GM12878 (cell line): ENCODE measurements around the gene STK11. TPM values are rescaled to one million over a fixed set of nuclear protein-coding genes. Genes with fewer than 3 reads are reported as not detected.

Experiments
- ATAC-seq: fragments of 200-7000 bp; cut with Tn5 transposase; 3 replicates; pipeline ENCODE4 v1.9.1; 2020; ENCODE audit warnings: mild to moderate bottlenecking, moderate library complexity
- BruUV-seq: library from RNA; stranded (reverse); fragments of 400-500 nt; replicated peaks from 2 replicates; lab custom pipeline; 2021; lab: Mats Ljungman, UMichigan
- CTCF ChIA-PET: fragments of 300-600 bp; sonication (Branson Sonifier 250); formaldehyde crosslinking; extraction: SDS; loops from one replicate; lab custom pipeline; 2021; ENCODE audit warnings: inconsistent platforms; lab: Yijun Ruan, JAX
- POLR2A ChIA-PET: fragments of 350-600 bp; formaldehyde crosslinking; extraction: SDS; loops from one replicate; lab custom pipeline; 2021; ENCODE audit warnings: inconsistent platforms; lab: Charles Lee
- RAD21 ChIA-PET: fragments of 300-600 bp; sonication (Branson Sonifier 250); formaldehyde crosslinking; loops from one replicate; lab custom pipeline; 2023; ENCODE audit warnings: antibody characterized with exemption; ENCODE audit not compliant: unreplicated experiment; lab: Charles Lee
- SMC1A ChIA-PET: fragments of 300-600 bp; sonication (Branson Sonifier 250); formaldehyde crosslinking; loops from one replicate; lab custom pipeline; 2023; ENCODE audit not compliant: unreplicated experiment, uncharacterized antibody; lab: Charles Lee
- DNase-seq: peaks from one replicate; pipeline ENCODE4 v3.0.0-alpha.2; 2011; ENCODE audit warnings: low read depth, low spot score
- FAIRE-seq: peaks from 3 replicates; lab custom pipeline; 2011; peaks lifted over from hg19 to GRCh38; lab: Jason Lieb, UNC
- H2AFZ ChIP-seq: 2 replicates; pipeline ENCODE4 v1.6.0; 2011; ENCODE audit warnings: low read depth, low read length, control low read depth; ENCODE audit not compliant: control insufficient read depth
- H3K27ac ChIP-seq: 2 replicates; pipeline ENCODE4 v1.5.1; 2011; ENCODE audit warnings: control low read depth; ENCODE audit not compliant: control insufficient read depth, insufficient read depth
- H3K27me3 ChIP-seq, 2 experiments: replicated peaks in 1 of 2; 2 replicates each; pipeline versions ENCODE4 v1.6.0 to v1.6.1; 2011; ENCODE audit warnings: low read length in 1 of 2; ENCODE audit not compliant: control insufficient read depth in 2 of 2, insufficient read depth in 2 of 2
- H3K36me3 ChIP-seq, 2 experiments: 2 replicates each; pipeline ENCODE4 v1.5.1; 2011; ENCODE audit warnings: low read length in 1 of 2; ENCODE audit not compliant: control insufficient read depth in 2 of 2, insufficient read depth in 2 of 2
- H3K4me1 ChIP-seq: 2 replicates; pipeline ENCODE4 v1.6.1; 2011; ENCODE audit warnings: mild to moderate bottlenecking, low read length, moderate library complexity, mixed read lengths; ENCODE audit not compliant: control insufficient read depth, insufficient read depth
- H3K4me2 ChIP-seq: 2 replicates; pipeline ENCODE4 v1.6.0; 2011; ENCODE audit warnings: control low read depth; ENCODE audit not compliant: control insufficient read depth, insufficient read depth
- H3K4me3 ChIP-seq: fragments of 200-600 bp; sonication (generic); 2 replicates; pipeline ENCODE4 v1.5.1; 2016
- H3K79me2 ChIP-seq: 2 replicates; pipeline ENCODE4 v1.6.0; 2011; ENCODE audit warnings: low read length; ENCODE audit not compliant: control insufficient read depth, insufficient read depth
- H3K9ac ChIP-seq: 2 replicates; pipeline ENCODE4 v1.8.0; 2011; ENCODE audit warnings: low read length, control low read depth, mixed read lengths; ENCODE audit not compliant: control insufficient read depth, insufficient read depth
- H3K9me3 ChIP-seq: replicated peaks from 3 replicates; pipeline ENCODE4 v1.5.1; 2011; ENCODE audit warnings: mild to moderate bottlenecking, low read length; ENCODE audit not compliant: control insufficient read depth, insufficient read depth
- H4K20me1 ChIP-seq: 2 replicates; pipeline ENCODE4 v1.6.0; 2011; ENCODE audit not compliant: control insufficient read depth, insufficient read depth
- ASH2L ChIP-seq: fragments of 300-600, 200-600 bp; sonication (generic); IDR thresholded peaks from 2 replicates; pipeline ENCODE4 v1.6.1; 2017; ENCODE audit warnings: low read depth, mild to moderate bottlenecking, borderline replicate concordance
- ATF7 ChIP-seq: fragments of 450-650 bp; IDR thresholded peaks from 2 replicates; pipeline ENCODE4 v1.6.1; 2016; ENCODE audit warnings: low read depth, mild to moderate bottlenecking
- CREB1 ChIP-seq: IDR thresholded peaks from 2 replicates; pipeline ENCODE4 v1.6.1; 2012; ENCODE audit warnings: low read depth, mild to moderate bottlenecking, inconsistent platforms
- IRF4 ChIP-seq: IDR thresholded peaks from 2 replicates; pipeline ENCODE4 v1.6.1; 2011; ENCODE audit warnings: low read depth, low read length
- JUNB ChIP-seq: IDR thresholded peaks from 2 replicates; pipeline ENCODE4 v1.6.1; 2016; ENCODE audit warnings: antibody characterized with exemption, mild to moderate bottlenecking
- RAD21 ChIP-seq: IDR thresholded peaks from 2 replicates; pipeline ENCODE4 v1.6.1; 2011; ENCODE audit warnings: mild to moderate bottlenecking, low read depth, low read length, moderate library complexity; ENCODE audit not compliant: insufficient read depth
- RCOR1 ChIP-seq: conservative IDR thresholded peaks from 2 replicates; pipeline ENCODE4 v1.6.1; 2012; ENCODE audit warnings: low read depth, low read length, improper control_type of control experiment
- TCF7 ChIP-seq: IDR thresholded peaks from 2 replicates; pipeline ENCODE4 v1.6.1; 2014; ENCODE audit warnings: antibody characterized with exemption, borderline replicate concordance
- ZNF207 ChIP-seq: fragments of 450-650 bp; IDR thresholded peaks from 2 replicates; pipeline ENCODE4 v1.6.1; 2014; ENCODE audit warnings: antibody characterized with exemption, mild to moderate bottlenecking, borderline replicate concordance
- WGBS: methylation state at CpG from one replicate; pipeline ENCODE4 v1.1.6; 2016; ENCODE audit warnings: low lambda C conversion rate; ENCODE audit not compliant: insufficient replicate concordance, insufficient coverage; ENCODE audit errors: missing lambda C conversion rate; 5-methylcytosine and 5-hydroxymethylcytosine counted together
- in situ Hi-C: fragments of 300-500 bp; cut with MboI; formaldehyde crosslinking; loops from 9 replicates; pipeline ENCODE4 v1.14.3; 2018; ENCODE audit warnings: mixed read lengths
- intact Hi-C: fragments of 100-400 bp; cut with micrococcal nuclease; formaldehyde crosslinking; loops from one replicate; pipeline ENCODE4 v1.14.2; 2022; ENCODE audit not compliant: unreplicated experiment
- polyA plus RNA-seq, 11 experiments: library from polyadenylated mRNA; depleted of rRNA in 4 of 11; unstranded in 6 of 11; stranded (reverse) in 5 of 11; fragments of >200 nt; fragmentation: Nextera tagmentation in 4 of 11; fragmentation: Illumina TruSeq in 1 of 11; extraction: Ambion mirVana in 4 of 11; extraction: Trizol in 1 of 11; gene quantifications; 1 replicate in 1 of 11; 2 replicates in 10 of 11; pipeline versions ENCODE4 v1.2.1 to v1.2.3, GENCODE V29; 2011 to 2016; ENCODE audit warnings: inconsistent platforms in 2 of 11, missing spikeins in 2 of 11, low read depth in 1 of 11
- total RNA-seq, 4 experiments: library from RNA; depleted of rRNA in 3 of 4; stranded (reverse); fragments of >200 nt in 3 of 4; fragmentation: Illumina TruSeq in 1 of 4; extraction: Trizol in 1 of 4; gene quantifications; 2 replicates each; pipeline versions ENCODE4 v1.2.1 to v1.2.3, GENCODE V29; 2013 to 2021
- TF ChIP-seq, protein P1 (sequence below): IDR thresholded peaks from 2 replicates; pipeline ENCODE4 v1.6.1; 2011; ENCODE audit warnings: mild to moderate bottlenecking, low read depth, low read length, moderate library complexity; ENCODE audit not compliant: insufficient replicate concordance
- TF ChIP-seq, protein P2 (sequence below): fragments of 450-650 bp; IDR thresholded peaks from 2 replicates; pipeline ENCODE4 v1.6.1; 2014; ENCODE audit warnings: mild to moderate bottlenecking
- TF ChIP-seq, protein P3 (sequence below): fragments of 450-650 bp; IDR thresholded peaks from 2 replicates; pipeline ENCODE4 v1.6.1; 2017; ENCODE audit warnings: mild to moderate bottlenecking, moderate library complexity

Gene STK11
- total and polyA plus RNA-seq, 10 of the 15 experiments (the other 5 are each of a cell fraction or from before 2014, with no cell fraction given), result 0.33 to 71.0 (median 23.8) TPM

DNA sequence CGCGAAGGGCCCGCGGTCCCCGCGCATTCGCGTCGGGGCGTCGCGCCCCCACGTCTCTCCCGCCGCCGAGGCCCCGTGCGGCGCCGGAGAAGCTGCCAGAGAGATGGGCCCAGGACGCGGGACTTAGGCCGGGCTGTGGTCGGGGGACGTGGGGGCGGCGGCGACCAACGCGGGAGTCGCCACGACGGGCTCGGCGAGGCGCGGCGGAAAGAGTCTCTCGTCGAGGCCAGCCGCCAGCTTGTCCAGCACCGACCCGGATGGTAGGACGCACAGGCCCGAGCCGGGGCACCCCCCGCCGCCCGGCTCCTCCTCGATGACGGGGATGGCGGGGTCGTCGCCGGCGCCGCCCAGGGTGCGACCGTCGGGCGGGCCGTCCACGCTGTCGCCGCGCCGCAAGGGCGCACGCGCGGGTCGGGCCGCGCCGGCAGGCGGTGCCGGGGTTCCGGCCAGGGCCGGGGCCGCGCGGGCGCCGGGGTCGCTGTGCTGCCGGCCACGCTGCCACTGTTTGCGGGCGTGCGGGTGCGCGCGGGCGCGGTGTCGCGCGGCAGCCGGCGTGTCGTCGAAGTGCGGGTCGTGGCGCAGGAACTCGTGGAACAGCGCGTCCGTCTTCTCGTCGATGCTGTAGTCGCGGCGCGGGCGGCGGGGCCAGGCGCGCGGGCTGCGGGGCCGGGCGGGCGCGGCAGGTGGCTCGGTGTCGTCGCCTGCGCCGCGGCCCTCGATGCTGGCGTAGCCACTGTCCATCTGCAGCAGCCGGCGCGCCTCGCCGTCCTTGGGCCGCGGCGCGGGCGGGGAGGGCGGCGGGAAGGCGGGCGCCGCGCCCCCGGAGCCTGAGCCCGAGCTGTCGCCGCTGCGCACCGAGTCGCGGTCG, 23.7 kb downstream of the STK11 start:
- Histone ChIP-seq H3K4me2 (no peak overlapping the region), H3K4me3 (no peak overlapping the region), H3K27ac (no peak overlapping the region), H3K79me2 (no peaks in the 10 kb centered on the region), H3K36me3 (peaks cover 0 to 3% of the 10 kb centered on the region in 2 experiments; a peak in 2 of 4 replicates), H3K4me1 (no peaks in the 10 kb centered on the region), H3K27me3 (no peaks in the 10 kb centered on the region), H3K9ac (no peak overlapping the region), H2AFZ (no peak overlapping the region), H4K20me1 (no peaks in the 10 kb centered on the region), H3K9me3 (no peaks in the 10 kb centered on the region)
- RAD21 ChIA-PET, result no interaction called here
- intact Hi-C loops, result no loop called here
- TF ChIP-seq ASH2L, result no peak
- no peak for TF ChIP-seq IRF4
- no peak for TF ChIP-seq CREB1
- TF ChIP-seq ZNF207, result no peak
- TF ChIP-seq, protein P1, sequence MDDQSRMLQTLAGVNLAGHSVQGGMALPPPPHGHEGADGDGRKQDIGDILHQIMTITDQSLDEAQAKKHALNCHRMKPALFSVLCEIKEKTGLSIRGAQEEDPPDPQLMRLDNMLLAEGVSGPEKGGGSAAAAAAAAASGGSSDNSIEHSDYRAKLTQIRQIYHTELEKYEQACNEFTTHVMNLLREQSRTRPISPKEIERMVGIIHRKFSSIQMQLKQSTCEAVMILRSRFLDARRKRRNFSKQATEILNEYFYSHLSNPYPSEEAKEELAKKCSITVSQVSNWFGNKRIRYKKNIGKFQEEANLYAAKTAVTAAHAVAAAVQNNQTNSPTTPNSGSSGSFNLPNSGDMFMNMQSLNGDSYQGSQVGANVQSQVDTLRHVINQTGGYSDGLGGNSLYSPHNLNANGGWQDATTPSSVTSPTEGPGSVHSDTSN, result no peak
- TF ChIP-seq JUNB, result no peak
- TF ChIP-seq, protein P2, sequence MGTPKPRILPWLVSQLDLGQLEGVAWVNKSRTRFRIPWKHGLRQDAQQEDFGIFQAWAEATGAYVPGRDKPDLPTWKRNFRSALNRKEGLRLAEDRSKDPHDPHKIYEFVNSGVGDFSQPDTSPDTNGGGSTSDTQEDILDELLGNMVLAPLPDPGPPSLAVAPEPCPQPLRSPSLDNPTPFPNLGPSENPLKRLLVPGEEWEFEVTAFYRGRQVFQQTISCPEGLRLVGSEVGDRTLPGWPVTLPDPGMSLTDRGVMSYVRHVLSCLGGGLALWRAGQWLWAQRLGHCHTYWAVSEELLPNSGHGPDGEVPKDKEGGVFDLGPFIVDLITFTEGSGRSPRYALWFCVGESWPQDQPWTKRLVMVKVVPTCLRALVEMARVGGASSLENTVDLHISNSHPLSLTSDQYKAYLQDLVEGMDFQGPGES, result no peak
- no peak for TF ChIP-seq TCF7
- no peak for TF ChIP-seq RCOR1
- no peak for TF ChIP-seq ATF7
- TF ChIP-seq, protein P3, sequence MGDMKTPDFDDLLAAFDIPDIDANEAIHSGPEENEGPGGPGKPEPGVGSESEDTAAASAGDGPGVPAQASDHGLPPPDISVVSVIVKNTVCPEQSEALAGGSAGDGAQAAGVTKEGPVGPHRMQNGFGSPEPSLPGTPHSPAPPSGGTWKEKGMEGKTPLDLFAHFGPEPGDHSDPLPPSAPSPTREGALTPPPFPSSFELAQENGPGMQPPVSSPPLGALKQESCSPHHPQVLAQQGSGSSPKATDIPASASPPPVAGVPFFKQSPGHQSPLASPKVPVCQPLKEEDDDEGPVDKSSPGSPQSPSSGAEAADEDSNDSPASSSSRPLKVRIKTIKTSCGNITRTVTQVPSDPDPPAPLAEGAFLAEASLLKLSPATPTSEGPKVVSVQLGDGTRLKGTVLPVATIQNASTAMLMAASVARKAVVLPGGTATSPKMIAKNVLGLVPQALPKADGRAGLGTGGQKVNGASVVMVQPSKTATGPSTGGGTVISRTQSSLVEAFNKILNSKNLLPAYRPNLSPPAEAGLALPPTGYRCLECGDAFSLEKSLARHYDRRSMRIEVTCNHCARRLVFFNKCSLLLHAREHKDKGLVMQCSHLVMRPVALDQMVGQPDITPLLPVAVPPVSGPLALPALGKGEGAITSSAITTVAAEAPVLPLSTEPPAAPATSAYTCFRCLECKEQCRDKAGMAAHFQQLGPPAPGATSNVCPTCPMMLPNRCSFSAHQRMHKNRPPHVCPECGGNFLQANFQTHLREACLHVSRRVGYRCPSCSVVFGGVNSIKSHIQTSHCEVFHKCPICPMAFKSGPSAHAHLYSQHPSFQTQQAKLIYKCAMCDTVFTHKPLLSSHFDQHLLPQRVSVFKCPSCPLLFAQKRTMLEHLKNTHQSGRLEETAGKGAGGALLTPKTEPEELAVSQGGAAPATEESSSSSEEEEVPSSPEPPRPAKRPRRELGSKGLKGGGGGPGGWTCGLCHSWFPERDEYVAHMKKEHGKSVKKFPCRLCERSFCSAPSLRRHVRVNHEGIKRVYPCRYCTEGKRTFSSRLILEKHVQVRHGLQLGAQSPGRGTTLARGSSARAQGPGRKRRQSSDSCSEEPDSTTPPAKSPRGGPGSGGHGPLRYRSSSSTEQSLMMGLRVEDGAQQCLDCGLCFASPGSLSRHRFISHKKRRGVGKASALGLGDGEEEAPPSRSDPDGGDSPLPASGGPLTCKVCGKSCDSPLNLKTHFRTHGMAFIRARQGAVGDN, result no peak
- TF ChIP-seq RAD21, result no peak
- CTCF ChIA-PET, result no interaction called here
- WGBS, result 98% methylated on average over 29 of the region's 158 CpGs
- FAIRE-seq, result no peak
- no peak for DNase-seq
- BruUV-seq, result no TSS peak
- ATAC-seq, result no peak
- POLR2A ChIA-PET, result no interaction called here
- SMC1A ChIA-PET, result no interaction called here
- in situ Hi-C loops, result no loop called here
